ENCODE data around the gene DCBLD1. TPM values are rescaled to one million over a fixed set of nuclear protein-coding genes. Genes with fewer than 3 reads are reported as not detected.

DCBLD1 gene
- total and polyA plus RNA-seq, 2 of the 13 experiments (the other 11 are each of a cell fraction or from before 2014, with no cell fraction given): 23.2 to 41.5 TPM

- TF ChIP-seq TCF7L2 (IDR thresholded peaks at IDR 0.05; ENCODE audit: low read depth, low read length): 0 out of 2 replicates have a peak, but pooled peaks have one; percentile 29
- no peak for TF ChIP-seq ZNF563 (CRISPR knock-in tag; IDR thresholded peaks at IDR 0.05)
- TF ChIP-seq ZUFSP (CRISPR knock-in tag; IDR thresholded peaks at IDR 0.05; ENCODE audit: borderline replicate concordance): no peak
- no peak for TF ChIP-seq MLLT10 (CRISPR knock-in tag; IDR thresholded peaks at IDR 0.05)
- no peak for TF ChIP-seq ZNF616 (CRISPR knock-in tag; IDR thresholded peaks at IDR 0.05; ENCODE audit: low read depth)
- TF ChIP-seq ZNF615 (CRISPR knock-in tag; IDR thresholded peaks at IDR 0.05; ENCODE audit: borderline replicate concordance): no peak
- TF ChIP-seq RFX1 (IDR thresholded peaks at IDR 0.05): no peak
- peak; percentile 63 for TF ChIP-seq PHF21A (CRISPR knock-in tag; IDR thresholded peaks at IDR 0.05)
- TF ChIP-seq THYN1 (CRISPR knock-in tag; IDR thresholded peaks at IDR 0.05; ENCODE audit: borderline replicate concordance, low read depth): no peak
- no peak for TF ChIP-seq PRDM15 (CRISPR knock-in tag; IDR thresholded peaks at IDR 0.05)
- no peak for TF ChIP-seq ZFAT (CRISPR knock-in tag; conservative IDR thresholded peaks at IDR 0.05)
- TF ChIP-seq ZNF574 (CRISPR knock-in tag; IDR thresholded peaks at IDR 0.05): no peak
- TF ChIP-seq ZNF619 (CRISPR knock-in tag; IDR thresholded peaks at IDR 0.05): no peak
- no peak for TF ChIP-seq HHEX (CRISPR knock-in tag; IDR thresholded peaks at IDR 0.05)
- TF ChIP-seq AKNA (CRISPR knock-in tag; IDR thresholded peaks at IDR 0.05; ENCODE audit: borderline replicate concordance): no peak
- TF ChIP-seq ZNF530 (CRISPR knock-in tag; IDR thresholded peaks at IDR 0.05; ENCODE audit: low read depth): no peak
These were observed 22.1 kb downstream of the DCBLD1 start (continued) for GRCh38 chr6:117504478-117505144.
